DND-41 (cell line): ENCODE measurements around the gene CIBAR2.

Experiments
- ATAC-seq: fragments of 200-7000 bp; cut with Tn5 transposase; 3 replicates; pipeline ENCODE4 v1.9.1; 2021; ENCODE audit warnings: low read depth; ENCODE audit not compliant: insufficient read depth
- DNase-seq: peaks from one replicate; pipeline ENCODE4 v3.0.0-alpha.2; 2020
- H2AFZ ChIP-seq: 2 replicates; pipeline ENCODE4 v1.6.0; 2012; ENCODE audit warnings: low read depth, low read length
- H3K27ac ChIP-seq: 2 replicates; pipeline ENCODE4 v1.5.1; 2012; ENCODE audit warnings: low read length, inconsistent platforms
- H3K27me3 ChIP-seq: fragments of 200-600 bp; sonication (generic); 2 replicates; pipeline ENCODE4 v1.6.0; 2012; ENCODE audit warnings: low read length, mild to moderate bottlenecking, inconsistent platforms; ENCODE audit not compliant: insufficient read depth, poor library complexity
- H3K36me3 ChIP-seq: 2 replicates; pipeline ENCODE4 v1.5.1; 2012; ENCODE audit warnings: low read length, inconsistent platforms; ENCODE audit not compliant: insufficient read depth
- H3K4me1 ChIP-seq: 2 replicates; pipeline ENCODE4 v1.5.1; 2012; ENCODE audit warnings: mild to moderate bottlenecking, low read length; ENCODE audit not compliant: insufficient read depth
- H3K4me2 ChIP-seq: 2 replicates; pipeline ENCODE4 v1.6.0; 2012; ENCODE audit warnings: mild to moderate bottlenecking, moderate library complexity, low read length, inconsistent platforms; ENCODE audit not compliant: insufficient read depth
- H3K4me3 ChIP-seq, 2 experiments: fragments of 200-600 bp in 1 of 2; shearing (Covaris generic) in 1 of 2; 2 replicates each; pipeline ENCODE4 v1.5.1; 2012 to 2016; ENCODE audit warnings: inconsistent platforms in 2 of 2, low read length in 2 of 2, mild to moderate bottlenecking in 2 of 2, low read depth in 1 of 2, moderate library complexity in 1 of 2
- H3K79me2 ChIP-seq: 2 replicates; pipeline ENCODE4 v1.6.0; 2012; ENCODE audit warnings: low read length, inconsistent platforms; ENCODE audit not compliant: insufficient read depth
- H3K9ac ChIP-seq: 2 replicates; pipeline ENCODE4 v1.6.0; 2012; ENCODE audit warnings: low read depth, mild to moderate bottlenecking, inconsistent platforms, low read length, moderate library complexity
- H3K9me3 ChIP-seq: 2 replicates; pipeline ENCODE4 v1.5.1; 2012; ENCODE audit warnings: low read length, moderate library complexity, mild to moderate bottlenecking, inconsistent platforms; ENCODE audit not compliant: insufficient read depth, severe bottlenecking
- H4K20me1 ChIP-seq: 2 replicates; pipeline ENCODE4 v1.6.0; 2012; ENCODE audit warnings: low read length; ENCODE audit not compliant: insufficient read depth
- EZH2 ChIP-seq: IDR thresholded peaks from 3 replicates; pipeline ENCODE4 v1.6.1; 2012; ENCODE audit warnings: borderline replicate concordance, low read depth, mild to moderate bottlenecking, moderate library complexity, low read length, inconsistent platforms; ENCODE audit not compliant: severe bottlenecking
- TF ChIP-seq, protein P1 (sequence below): IDR thresholded peaks from 2 replicates; pipeline ENCODE4 v1.5.1; 2012; ENCODE audit warnings: borderline replicate concordance, low read length, moderate library complexity, mild to moderate bottlenecking; ENCODE audit not compliant: poor library complexity, severe bottlenecking; ENCODE audit errors: extremely low read depth

CIBAR2 gene

DNA sequence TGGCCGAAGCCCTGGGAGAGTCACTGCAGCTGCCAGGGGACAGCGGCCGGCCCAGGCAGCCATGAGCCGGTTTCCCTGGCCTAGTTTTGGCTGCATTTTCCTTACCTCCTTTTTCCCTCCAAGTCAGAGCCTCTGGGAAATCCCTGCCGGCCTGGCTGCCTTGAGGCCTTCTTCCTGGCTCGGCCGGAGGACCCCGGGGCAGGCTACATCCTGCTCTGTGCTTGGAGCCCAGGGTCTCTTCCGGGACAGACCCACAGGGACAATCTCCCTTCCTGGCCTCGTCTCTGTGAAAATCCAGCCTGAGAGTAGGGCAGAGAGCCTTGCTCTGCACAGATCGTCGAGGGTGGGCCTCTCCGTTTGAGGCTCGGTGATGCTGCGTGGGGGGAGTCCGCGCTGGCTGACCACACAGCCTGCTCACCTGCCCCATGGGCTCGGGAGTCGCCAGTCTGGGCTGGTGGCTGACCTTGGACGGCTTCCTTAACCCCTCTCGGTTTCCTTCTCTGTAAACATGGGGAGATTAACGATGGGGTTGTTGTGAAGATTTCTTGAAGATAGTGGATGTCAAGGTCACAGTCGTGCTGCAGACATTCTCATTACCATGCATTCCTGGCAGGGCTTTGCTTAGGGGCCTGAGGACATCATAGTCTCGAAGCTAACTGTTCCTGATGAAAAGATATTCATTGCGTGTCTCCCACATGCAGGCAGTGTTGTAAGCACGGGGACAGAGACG lies 34.8 kb upstream of the CIBAR2 start:
- no peak overlapping the region for H3K4me3 ChIP-seq
- H3K4me1 ChIP-seq = no peaks in the 10 kb centered on the region
- no peak overlapping the region for H3K4me2 ChIP-seq

DNA sequence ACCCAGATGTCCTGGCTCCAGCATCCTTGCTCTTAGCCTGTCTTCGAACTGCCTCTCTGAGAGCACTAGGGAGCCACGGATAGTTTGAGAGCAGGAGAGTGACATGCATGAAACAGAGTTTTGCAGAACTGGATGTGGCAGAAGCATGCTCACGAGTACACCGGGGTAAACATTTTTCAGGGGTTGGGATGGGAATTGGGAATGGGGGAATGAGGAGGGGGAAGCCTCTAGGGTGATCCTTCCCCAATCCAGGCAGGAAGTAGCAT lies 34.2 kb upstream of the CIBAR2 start:
- TF ChIP-seq, protein P1, sequence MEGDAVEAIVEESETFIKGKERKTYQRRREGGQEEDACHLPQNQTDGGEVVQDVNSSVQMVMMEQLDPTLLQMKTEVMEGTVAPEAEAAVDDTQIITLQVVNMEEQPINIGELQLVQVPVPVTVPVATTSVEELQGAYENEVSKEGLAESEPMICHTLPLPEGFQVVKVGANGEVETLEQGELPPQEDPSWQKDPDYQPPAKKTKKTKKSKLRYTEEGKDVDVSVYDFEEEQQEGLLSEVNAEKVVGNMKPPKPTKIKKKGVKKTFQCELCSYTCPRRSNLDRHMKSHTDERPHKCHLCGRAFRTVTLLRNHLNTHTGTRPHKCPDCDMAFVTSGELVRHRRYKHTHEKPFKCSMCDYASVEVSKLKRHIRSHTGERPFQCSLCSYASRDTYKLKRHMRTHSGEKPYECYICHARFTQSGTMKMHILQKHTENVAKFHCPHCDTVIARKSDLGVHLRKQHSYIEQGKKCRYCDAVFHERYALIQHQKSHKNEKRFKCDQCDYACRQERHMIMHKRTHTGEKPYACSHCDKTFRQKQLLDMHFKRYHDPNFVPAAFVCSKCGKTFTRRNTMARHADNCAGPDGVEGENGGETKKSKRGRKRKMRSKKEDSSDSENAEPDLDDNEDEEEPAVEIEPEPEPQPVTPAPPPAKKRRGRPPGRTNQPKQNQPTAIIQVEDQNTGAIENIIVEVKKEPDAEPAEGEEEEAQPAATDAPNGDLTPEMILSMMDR = no peak
- TF ChIP-seq EZH2 = no peak
- peaks cover 10% of the 10 kb centered on the region for H3K27me3 ChIP-seq
- no peak for DNase-seq
- H3K9ac ChIP-seq = no peak overlapping the region
- no peaks in the 10 kb centered on the region for H3K9me3 ChIP-seq
- no peaks in the 10 kb centered on the region for H3K4me1 ChIP-seq
- H3K36me3 ChIP-seq = no peaks in the 10 kb centered on the region
- H2AFZ ChIP-seq = no peak overlapping the region
- no peaks in the 10 kb centered on the region for H3K79me2 ChIP-seq
- no peak overlapping the region for H3K27ac ChIP-seq
- no peak for ATAC-seq
- no peaks in the 10 kb centered on the region for H4K20me1 ChIP-seq
- H3K4me2 ChIP-seq = no peak overlapping the region
- H3K4me3 ChIP-seq = no peak overlapping the region

More for the DNA sequence above, 34.8 kb upstream of the CIBAR2 start:
- ATAC-seq = no peak
- Histone ChIP-seq H3K36me3 (no peaks in the 10 kb centered on the region), H2AFZ (no peak overlapping the region), H3K27ac (no peak overlapping the region), H3K9me3 (no peaks in the 10 kb centered on the region), H3K79me2 (no peaks in the 10 kb centered on the region), H3K27me3 (peaks cover 10% of the 10 kb centered on the region), H3K9ac (no peak overlapping the region), H4K20me1 (no peaks in the 10 kb centered on the region)
- no peak for TF ChIP-seq EZH2
- TF ChIP-seq, protein P1 = no peak
- no peak for DNase-seq

DNA sequence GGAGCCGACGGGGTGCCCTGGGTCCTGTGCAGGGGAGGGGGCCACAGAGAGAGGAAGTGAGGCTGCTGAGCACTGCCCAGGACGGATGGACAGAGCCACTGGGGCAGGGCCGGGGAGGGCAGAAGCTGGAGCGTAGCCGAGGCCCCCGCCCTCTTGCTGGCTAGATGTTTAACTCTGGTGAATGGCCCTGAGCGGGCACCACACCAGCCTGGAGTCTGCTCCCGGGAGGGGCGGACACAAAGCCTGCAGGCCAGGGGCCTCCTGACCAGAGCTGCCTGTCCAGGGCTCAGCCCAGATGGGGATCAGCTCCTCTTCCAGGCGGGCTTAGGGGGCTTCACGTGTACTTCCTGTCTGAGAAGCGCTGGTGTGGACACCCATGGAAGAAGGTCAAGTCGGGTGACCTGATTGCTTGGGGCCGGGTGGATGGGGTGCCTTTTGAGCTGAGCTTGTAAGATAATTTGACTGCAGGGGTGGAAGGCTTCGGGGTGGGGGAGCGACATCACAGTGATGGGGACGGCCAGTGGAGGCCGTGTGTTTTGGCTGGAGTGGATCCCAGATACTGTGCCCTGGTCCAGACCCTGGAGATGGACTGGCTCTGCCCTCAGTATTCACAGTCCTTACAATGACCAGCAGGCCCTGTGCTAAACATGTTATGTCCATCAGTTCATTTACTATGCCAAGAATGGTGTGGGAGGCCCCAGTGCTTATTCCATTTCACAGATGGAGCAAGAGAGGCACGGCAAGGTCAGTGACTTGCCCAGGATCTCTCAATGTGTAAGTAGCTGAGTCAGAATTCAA lies 33.7 kb upstream of the CIBAR2 start:
- no peaks in the 10 kb centered on the region for H3K79me2 ChIP-seq
- H2AFZ ChIP-seq = no peak overlapping the region
- H3K9me3 ChIP-seq = no peaks in the 10 kb centered on the region
- no peak overlapping the region for H3K4me3 ChIP-seq
- H3K27ac ChIP-seq = no peak overlapping the region
- no peak for ATAC-seq
- H4K20me1 ChIP-seq = no peaks in the 10 kb centered on the region
- no peaks in the 10 kb centered on the region for H3K4me1 ChIP-seq
- H3K36me3 ChIP-seq = no peaks in the 10 kb centered on the region
- peaks cover 10% of the 10 kb centered on the region for H3K27me3 ChIP-seq
- DNase-seq = no peak
- no peak overlapping the region for H3K9ac ChIP-seq
- no peak for TF ChIP-seq EZH2
- TF ChIP-seq, protein P1 = no peak
- no peak overlapping the region for H3K4me2 ChIP-seq
